WTC11 (cell line): ENCODE measurements around the gene YARS1. TPM values are rescaled to one million over a fixed set of nuclear protein-coding genes. Genes with fewer than 3 reads are reported as not detected.

Source experiments
- ATAC-seq: fragments of 200-7000 bp; cut with Tn5 transposase; 2 replicates; pipeline ENCODE4 v1.10.0; 2021; ENCODE audit warnings: mild to moderate bottlenecking, moderate library complexity
- CTCF ChIA-PET: fragments of 300-600 bp; sonication (Branson Sonifier 250); formaldehyde crosslinking; loops from one replicate; lab custom pipeline; 2021; ENCODE audit warnings: antibody characterized with exemption; lab: Charles Lee
- POLR2A ChIA-PET: fragments of 350-600 bp; sonication (Branson Sonifier 250); formaldehyde crosslinking; loops from one replicate; lab custom pipeline; 2021; ENCODE audit warnings: antibody characterized with exemption; lab: Charles Lee
- DNase-seq: peaks from one replicate; pipeline ENCODE4 v3.0.0; 2021; ENCODE audit warnings: low spot score
- H3K27ac Mint-ChIP-seq: 2 replicates; pipeline ENCODE4 v1.8.0; 2021; ENCODE audit warnings: mixed read lengths
- H3K27me3 Mint-ChIP-seq: 2 replicates; pipeline ENCODE4 v1.8.0; 2021; ENCODE audit warnings: low read depth, mild to moderate bottlenecking, moderate library complexity, mixed read lengths
- H3K36me3 Mint-ChIP-seq: 2 replicates; pipeline ENCODE4 v1.8.0; 2021; ENCODE audit warnings: mixed read lengths
- H3K4me1 Mint-ChIP-seq: 2 replicates; pipeline ENCODE4 v1.8.0; 2022; ENCODE audit warnings: mixed read lengths
- H3K4me3 Mint-ChIP-seq: 2 replicates; pipeline ENCODE4 v1.8.0; 2021; ENCODE audit warnings: mild to moderate bottlenecking, moderate library complexity, mixed read lengths
- H3K9me3 Mint-ChIP-seq: 2 replicates; pipeline ENCODE4 v1.8.0; 2021; ENCODE audit warnings: mixed read lengths
- MXD4 ChIP-seq: fragments of 250-450 bp; sonication (Bioruptor Pico); IDR thresholded peaks from 2 replicates; pipeline ENCODE4 v1.8.0; 2021; ENCODE audit warnings: mild to moderate bottlenecking, moderate library complexity, borderline replicate concordance
- SOX15 ChIP-seq: fragments of 250-450 bp; sonication (Bioruptor Pico); IDR thresholded peaks from 2 replicates; pipeline ENCODE4 v1.9.0; 2021; ENCODE audit warnings: mild to moderate bottlenecking
- SP1 ChIP-seq: sonication (generic); formaldehyde crosslinking; conservative IDR thresholded peaks from 2 replicates; pipeline ENCODE4 v1.8.1; 2022; ENCODE audit warnings: missing genetic modification reagents
- ZNF121 ChIP-seq: sonication (generic); formaldehyde crosslinking; IDR thresholded peaks from 2 replicates; pipeline ENCODE4 v1.8.0; 2023; ENCODE audit warnings: missing genetic modification reagents
- ZNF317 ChIP-seq: sonication (generic); formaldehyde crosslinking; IDR thresholded peaks from 2 replicates; pipeline ENCODE4 v1.8.1; 2023; ENCODE audit warnings: low read depth, mild to moderate bottlenecking, moderate library complexity, missing genetic modification reagents, borderline replicate concordance
- total RNA-seq: library from RNA; stranded (reverse); gene quantifications from 3 replicates; pipeline ENCODE4 v1.2.3, GENCODE V29; 2021
- TF ChIP-seq, protein P1 (sequence below): sonication (generic); formaldehyde crosslinking; IDR thresholded peaks from 2 replicates; pipeline ENCODE4 v1.8.0; 2023; ENCODE audit warnings: mild to moderate bottlenecking, missing genetic modification reagents
- TF ChIP-seq, protein P2 (sequence below): fragments of 250-450 bp; sonication (Bioruptor Pico); IDR thresholded peaks from 2 replicates; pipeline ENCODE4 v1.9.0; 2021; ENCODE audit warnings: mild to moderate bottlenecking
- TF ChIP-seq, protein P3 (sequence below): sonication (generic); formaldehyde crosslinking; IDR thresholded peaks from 2 replicates; pipeline ENCODE4 v1.8.1; 2023; ENCODE audit warnings: mild to moderate bottlenecking, missing genetic modification reagents
- TF ChIP-seq, protein P4 (sequence below): sonication (generic); formaldehyde crosslinking; IDR thresholded peaks from 2 replicates; pipeline ENCODE4 v1.8.1; 2022; ENCODE audit warnings: low read depth, missing genetic modification reagents, borderline replicate concordance
- TF ChIP-seq, protein P5 (sequence below): sonication (generic); formaldehyde crosslinking; conservative IDR thresholded peaks from 2 replicates; pipeline ENCODE4 v1.8.1; 2023; ENCODE audit warnings: mild to moderate bottlenecking, low read depth, missing genetic modification reagents, moderate library complexity
- TF ChIP-seq, protein P6 (sequence below): sonication (generic); formaldehyde crosslinking; IDR thresholded peaks from 2 replicates; pipeline ENCODE4 v1.8.0; 2022; ENCODE audit warnings: mild to moderate bottlenecking, missing genetic modification reagents
- TF ChIP-seq, protein P7 (sequence below): sonication (generic); formaldehyde crosslinking; IDR thresholded peaks from 2 replicates; pipeline ENCODE4 v1.8.0; 2022; ENCODE audit warnings: mild to moderate bottlenecking, missing genetic modification reagents
- TF ChIP-seq, protein P8 (sequence below): sonication (generic); formaldehyde crosslinking; IDR thresholded peaks from 2 replicates; pipeline ENCODE4 v1.8.0; 2022; ENCODE audit warnings: mild to moderate bottlenecking, missing genetic modification reagents

Gene YARS1
- total RNA-seq, 1 experiment from 2014 or later, result 197 TPM

DNA sequence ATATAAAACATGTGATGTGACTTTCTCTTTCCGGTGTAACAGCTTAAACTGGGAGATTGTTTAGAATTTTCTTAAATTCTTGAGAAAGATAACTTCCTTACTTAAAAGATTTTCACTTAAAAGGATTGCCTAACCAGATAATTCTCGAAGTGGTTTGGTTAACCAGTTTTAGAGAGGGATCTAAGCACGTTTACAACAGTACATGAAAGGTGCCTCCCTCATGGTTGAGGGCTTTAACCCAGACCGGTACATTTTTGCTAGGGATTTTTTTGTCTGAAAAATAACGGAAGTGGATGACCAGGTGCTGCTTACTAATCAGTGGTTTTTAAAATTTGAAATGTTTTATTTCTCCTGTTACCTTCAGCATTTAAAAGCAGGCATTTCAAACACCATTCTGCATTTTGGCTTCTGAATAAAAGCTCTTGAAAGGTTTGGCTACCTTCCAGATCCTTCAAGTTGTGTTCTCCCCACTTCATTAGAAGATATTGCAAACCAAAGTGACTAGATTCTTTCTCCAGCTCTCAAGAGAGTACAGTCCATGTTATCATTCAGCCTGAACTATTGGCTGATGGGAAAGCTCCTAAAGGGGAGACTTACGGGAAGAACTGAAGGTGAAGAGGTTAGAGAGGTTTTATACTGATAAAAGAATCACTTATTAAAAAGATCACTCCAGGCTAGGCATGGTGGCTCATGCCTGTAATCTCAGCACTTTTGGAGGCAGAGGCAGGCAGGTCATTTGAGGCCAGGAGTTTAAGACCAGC is 13.1 kb upstream of the YARS1 start (continued):
- TF ChIP-seq, protein P1, sequence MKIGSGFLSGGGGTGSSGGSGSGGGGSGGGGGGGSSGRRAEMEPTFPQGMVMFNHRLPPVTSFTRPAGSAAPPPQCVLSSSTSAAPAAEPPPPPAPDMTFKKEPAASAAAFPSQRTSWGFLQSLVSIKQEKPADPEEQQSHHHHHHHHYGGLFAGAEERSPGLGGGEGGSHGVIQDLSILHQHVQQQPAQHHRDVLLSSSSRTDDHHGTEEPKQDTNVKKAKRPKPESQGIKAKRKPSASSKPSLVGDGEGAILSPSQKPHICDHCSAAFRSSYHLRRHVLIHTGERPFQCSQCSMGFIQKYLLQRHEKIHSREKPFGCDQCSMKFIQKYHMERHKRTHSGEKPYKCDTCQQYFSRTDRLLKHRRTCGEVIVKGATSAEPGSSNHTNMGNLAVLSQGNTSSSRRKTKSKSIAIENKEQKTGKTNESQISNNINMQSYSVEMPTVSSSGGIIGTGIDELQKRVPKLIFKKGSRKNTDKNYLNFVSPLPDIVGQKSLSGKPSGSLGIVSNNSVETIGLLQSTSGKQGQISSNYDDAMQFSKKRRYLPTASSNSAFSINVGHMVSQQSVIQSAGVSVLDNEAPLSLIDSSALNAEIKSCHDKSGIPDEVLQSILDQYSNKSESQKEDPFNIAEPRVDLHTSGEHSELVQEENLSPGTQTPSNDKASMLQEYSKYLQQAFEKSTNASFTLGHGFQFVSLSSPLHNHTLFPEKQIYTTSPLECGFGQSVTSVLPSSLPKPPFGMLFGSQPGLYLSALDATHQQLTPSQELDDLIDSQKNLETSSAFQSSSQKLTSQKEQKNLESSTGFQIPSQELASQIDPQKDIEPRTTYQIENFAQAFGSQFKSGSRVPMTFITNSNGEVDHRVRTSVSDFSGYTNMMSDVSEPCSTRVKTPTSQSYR (CRISPR knock-in tag), result no peak
- no peak for TF ChIP-seq SOX15 (CRISPR knock-in tag)
- TF ChIP-seq, protein P2, sequence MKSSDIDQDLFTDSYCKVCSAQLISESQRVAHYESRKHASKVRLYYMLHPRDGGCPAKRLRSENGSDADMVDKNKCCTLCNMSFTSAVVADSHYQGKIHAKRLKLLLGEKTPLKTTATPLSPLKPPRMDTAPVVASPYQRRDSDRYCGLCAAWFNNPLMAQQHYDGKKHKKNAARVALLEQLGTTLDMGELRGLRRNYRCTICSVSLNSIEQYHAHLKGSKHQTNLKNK, result no peak
- TF ChIP-seq, protein P3, sequence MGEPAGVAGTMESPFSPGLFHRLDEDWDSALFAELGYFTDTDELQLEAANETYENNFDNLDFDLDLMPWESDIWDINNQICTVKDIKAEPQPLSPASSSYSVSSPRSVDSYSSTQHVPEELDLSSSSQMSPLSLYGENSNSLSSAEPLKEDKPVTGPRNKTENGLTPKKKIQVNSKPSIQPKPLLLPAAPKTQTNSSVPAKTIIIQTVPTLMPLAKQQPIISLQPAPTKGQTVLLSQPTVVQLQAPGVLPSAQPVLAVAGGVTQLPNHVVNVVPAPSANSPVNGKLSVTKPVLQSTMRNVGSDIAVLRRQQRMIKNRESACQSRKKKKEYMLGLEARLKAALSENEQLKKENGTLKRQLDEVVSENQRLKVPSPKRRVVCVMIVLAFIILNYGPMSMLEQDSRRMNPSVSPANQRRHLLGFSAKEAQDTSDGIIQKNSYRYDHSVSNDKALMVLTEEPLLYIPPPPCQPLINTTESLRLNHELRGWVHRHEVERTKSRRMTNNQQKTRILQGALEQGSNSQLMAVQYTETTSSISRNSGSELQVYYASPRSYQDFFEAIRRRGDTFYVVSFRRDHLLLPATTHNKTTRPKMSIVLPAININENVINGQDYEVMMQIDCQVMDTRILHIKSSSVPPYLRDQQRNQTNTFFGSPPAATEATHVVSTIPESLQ (CRISPR knock-in tag), result no peak

DNA sequence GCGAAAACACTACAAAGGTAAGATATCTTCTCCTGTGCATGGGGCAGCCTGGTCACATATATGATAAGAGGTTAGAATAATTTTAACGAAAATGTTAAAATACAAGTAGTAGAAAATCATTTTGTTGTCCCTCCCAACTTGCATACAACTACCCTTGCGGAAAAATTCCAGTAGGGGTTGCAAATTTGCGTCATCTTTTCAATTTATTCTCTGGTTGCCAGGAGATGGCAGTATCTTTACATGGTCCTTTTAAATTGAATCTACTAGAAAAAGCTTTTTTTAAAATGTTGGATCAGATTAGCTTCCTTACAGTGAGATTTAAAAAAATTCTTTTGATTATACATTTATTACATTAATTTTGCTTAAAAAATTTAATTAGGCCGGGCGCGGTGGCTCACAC is 11.2 kb upstream of the YARS1 start:
- Mint-ChIP-seq H3K9me3 (peaks cover 4% of the 10 kb centered on the region), H3K4me3 (no peak overlapping the region), H3K27me3 (no peaks in the 10 kb centered on the region), H3K4me1 (no peaks in the 10 kb centered on the region), H3K27ac (no peak overlapping the region), H3K36me3 (peaks cover 72% of the 10 kb centered on the region)
- ChIA-PET CTCF (interaction anchor here (1.0 to 1.5 kb wide), 3 partner anchors 45 to 258 kb away, joined by 3 read pairs; no protein-coding TSS in a partner anchor), POLR2A (no interaction called here)
- TF ChIP-seq ZNF317 (CRISPR knock-in tag) (no peak), MXD4 (CRISPR knock-in tag) (no peak), SP1 (no peak), ZNF121 (CRISPR knock-in tag) (no peak)
- TF ChIP-seq, protein P4, sequence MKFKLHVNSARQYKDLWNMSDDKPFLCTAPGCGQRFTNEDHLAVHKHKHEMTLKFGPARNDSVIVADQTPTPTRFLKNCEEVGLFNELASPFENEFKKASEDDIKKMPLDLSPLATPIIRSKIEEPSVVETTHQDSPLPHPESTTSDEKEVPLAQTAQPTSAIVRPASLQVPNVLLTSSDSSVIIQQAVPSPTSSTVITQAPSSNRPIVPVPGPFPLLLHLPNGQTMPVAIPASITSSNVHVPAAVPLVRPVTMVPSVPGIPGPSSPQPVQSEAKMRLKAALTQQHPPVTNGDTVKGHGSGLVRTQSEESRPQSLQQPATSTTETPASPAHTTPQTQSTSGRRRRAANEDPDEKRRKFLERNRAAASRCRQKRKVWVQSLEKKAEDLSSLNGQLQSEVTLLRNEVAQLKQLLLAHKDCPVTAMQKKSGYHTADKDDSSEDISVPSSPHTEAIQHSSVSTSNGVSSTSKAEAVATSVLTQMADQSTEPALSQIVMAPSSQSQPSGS (CRISPR knock-in tag), result no peak
- TF ChIP-seq, protein P5, sequence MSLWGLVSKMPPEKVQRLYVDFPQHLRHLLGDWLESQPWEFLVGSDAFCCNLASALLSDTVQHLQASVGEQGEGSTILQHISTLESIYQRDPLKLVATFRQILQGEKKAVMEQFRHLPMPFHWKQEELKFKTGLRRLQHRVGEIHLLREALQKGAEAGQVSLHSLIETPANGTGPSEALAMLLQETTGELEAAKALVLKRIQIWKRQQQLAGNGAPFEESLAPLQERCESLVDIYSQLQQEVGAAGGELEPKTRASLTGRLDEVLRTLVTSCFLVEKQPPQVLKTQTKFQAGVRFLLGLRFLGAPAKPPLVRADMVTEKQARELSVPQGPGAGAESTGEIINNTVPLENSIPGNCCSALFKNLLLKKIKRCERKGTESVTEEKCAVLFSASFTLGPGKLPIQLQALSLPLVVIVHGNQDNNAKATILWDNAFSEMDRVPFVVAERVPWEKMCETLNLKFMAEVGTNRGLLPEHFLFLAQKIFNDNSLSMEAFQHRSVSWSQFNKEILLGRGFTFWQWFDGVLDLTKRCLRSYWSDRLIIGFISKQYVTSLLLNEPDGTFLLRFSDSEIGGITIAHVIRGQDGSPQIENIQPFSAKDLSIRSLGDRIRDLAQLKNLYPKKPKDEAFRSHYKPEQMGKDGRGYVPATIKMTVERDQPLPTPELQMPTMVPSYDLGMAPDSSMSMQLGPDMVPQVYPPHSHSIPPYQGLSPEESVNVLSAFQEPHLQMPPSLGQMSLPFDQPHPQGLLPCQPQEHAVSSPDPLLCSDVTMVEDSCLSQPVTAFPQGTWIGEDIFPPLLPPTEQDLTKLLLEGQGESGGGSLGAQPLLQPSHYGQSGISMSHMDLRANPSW (CRISPR knock-in tag), result no peak
- TF ChIP-seq, protein P6, sequence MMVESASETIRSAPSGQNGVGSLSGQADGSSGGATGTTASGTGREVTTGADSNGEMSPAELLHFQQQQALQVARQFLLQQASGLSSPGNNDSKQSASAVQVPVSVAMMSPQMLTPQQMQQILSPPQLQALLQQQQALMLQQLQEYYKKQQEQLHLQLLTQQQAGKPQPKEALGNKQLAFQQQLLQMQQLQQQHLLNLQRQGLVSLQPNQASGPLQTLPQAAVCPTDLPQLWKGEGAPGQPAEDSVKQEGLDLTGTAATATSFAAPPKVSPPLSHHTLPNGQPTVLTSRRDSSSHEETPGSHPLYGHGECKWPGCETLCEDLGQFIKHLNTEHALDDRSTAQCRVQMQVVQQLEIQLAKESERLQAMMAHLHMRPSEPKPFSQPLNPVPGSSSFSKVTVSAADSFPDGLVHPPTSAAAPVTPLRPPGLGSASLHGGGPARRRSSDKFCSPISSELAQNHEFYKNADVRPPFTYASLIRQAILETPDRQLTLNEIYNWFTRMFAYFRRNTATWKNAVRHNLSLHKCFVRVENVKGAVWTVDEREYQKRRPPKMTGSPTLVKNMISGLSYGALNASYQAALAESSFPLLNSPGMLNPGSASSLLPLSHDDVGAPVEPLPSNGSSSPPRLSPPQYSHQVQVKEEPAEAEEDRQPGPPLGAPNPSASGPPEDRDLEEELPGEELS, result no peak
- TF ChIP-seq, protein P7, sequence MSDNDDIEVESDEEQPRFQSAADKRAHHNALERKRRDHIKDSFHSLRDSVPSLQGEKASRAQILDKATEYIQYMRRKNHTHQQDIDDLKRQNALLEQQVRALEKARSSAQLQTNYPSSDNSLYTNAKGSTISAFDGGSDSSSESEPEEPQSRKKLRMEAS (CRISPR knock-in tag), result no peak
- TF ChIP-seq, protein P8, sequence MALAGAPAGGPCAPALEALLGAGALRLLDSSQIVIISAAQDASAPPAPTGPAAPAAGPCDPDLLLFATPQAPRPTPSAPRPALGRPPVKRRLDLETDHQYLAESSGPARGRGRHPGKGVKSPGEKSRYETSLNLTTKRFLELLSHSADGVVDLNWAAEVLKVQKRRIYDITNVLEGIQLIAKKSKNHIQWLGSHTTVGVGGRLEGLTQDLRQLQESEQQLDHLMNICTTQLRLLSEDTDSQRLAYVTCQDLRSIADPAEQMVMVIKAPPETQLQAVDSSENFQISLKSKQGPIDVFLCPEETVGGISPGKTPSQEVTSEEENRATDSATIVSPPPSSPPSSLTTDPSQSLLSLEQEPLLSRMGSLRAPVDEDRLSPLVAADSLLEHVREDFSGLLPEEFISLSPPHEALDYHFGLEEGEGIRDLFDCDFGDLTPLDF (CRISPR knock-in tag), result no peak
- TF ChIP-seq, protein P3 (CRISPR knock-in tag), result no peak
- DNase-seq (no peak), ATAC-seq (no peak)
